ENCODE data around the gene MCC. TPM values are rescaled to one million over a fixed set of nuclear protein-coding genes. Genes with fewer than 3 reads are reported as not detected.

Gene MCC
- total RNA-seq, 1 experiment from 2014 or later, result 0.41 TPM

DNA sequence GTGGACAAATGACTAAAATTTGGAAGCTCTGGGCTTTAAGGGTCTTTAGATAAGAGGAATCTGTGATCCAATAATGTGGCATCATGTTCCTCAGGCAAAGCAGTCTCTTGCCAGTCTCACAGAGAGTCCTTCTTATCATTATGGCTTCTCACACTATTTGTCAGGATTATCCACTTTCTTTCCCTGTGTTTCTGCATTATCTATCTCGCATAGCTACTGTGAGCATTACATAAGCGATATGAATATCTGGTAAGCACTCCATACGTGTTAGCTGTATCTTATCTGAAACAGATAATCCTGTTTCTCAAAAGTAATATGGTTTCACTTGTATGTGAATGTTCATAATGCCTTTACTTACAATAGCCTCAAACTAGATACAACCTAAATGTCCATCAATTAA lies 9.6 kb downstream of the MCC start:
- intact Hi-C loops (cut with micrococcal nuclease; ENCODE audit: unreplicated experiment) (no loop called here), in situ Hi-C loops (cut with HindIII; ENCODE audit: low pct_unique_long_range_greater_than_20kb, low sequenced_read_pairs) (no loop called here)
- Histone ChIP-seq H3K36me3 (ENCODE audit: control insufficient read depth, insufficient read depth, low read length) (no peaks in the 10 kb centered on the region), H3K27me3 (ENCODE audit: control insufficient read depth, insufficient read depth, low read length) (peaks cover 4% of the 10 kb centered on the region; the same call in 1 of the 2 replicates), H3K9me3 (ENCODE audit: control insufficient read depth, insufficient read depth, low read depth, low read length) (no peaks in the 10 kb centered on the region), H3K4me3 (ENCODE audit: low read depth in 2 of 2, low read length in 2 of 2) (no peak overlapping the region), H3K4me1 (ENCODE audit: control insufficient read depth, insufficient read depth, low read length) (no peaks in the 10 kb centered on the region), H3K27ac (ENCODE audit: low read length) (no peak overlapping the region)
- DNase-seq (ENCODE audit: low read depth, low spot score) (no peak), ATAC-seq (no peak)
- BruUV-seq (replicated peaks), result no TSS peak
- TF ChIP-seq SIN3A (IDR thresholded peaks at IDR 0.05; ENCODE audit: borderline replicate concordance, insufficient read depth, low read depth, low read length) (no peak), POLR2AphosphoS5 (IDR thresholded peaks at IDR 0.05; ENCODE audit: low read depth, low read length) (no peak), TCF7L2 (IDR thresholded peaks at IDR 0.05; ENCODE audit: low read depth, low read length) (no peak)
- TF ChIP-seq, protein P1, sequence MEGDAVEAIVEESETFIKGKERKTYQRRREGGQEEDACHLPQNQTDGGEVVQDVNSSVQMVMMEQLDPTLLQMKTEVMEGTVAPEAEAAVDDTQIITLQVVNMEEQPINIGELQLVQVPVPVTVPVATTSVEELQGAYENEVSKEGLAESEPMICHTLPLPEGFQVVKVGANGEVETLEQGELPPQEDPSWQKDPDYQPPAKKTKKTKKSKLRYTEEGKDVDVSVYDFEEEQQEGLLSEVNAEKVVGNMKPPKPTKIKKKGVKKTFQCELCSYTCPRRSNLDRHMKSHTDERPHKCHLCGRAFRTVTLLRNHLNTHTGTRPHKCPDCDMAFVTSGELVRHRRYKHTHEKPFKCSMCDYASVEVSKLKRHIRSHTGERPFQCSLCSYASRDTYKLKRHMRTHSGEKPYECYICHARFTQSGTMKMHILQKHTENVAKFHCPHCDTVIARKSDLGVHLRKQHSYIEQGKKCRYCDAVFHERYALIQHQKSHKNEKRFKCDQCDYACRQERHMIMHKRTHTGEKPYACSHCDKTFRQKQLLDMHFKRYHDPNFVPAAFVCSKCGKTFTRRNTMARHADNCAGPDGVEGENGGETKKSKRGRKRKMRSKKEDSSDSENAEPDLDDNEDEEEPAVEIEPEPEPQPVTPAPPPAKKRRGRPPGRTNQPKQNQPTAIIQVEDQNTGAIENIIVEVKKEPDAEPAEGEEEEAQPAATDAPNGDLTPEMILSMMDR (IDR thresholded peaks at IDR 0.05), result no peak
- TF ChIP-seq, protein P2, sequence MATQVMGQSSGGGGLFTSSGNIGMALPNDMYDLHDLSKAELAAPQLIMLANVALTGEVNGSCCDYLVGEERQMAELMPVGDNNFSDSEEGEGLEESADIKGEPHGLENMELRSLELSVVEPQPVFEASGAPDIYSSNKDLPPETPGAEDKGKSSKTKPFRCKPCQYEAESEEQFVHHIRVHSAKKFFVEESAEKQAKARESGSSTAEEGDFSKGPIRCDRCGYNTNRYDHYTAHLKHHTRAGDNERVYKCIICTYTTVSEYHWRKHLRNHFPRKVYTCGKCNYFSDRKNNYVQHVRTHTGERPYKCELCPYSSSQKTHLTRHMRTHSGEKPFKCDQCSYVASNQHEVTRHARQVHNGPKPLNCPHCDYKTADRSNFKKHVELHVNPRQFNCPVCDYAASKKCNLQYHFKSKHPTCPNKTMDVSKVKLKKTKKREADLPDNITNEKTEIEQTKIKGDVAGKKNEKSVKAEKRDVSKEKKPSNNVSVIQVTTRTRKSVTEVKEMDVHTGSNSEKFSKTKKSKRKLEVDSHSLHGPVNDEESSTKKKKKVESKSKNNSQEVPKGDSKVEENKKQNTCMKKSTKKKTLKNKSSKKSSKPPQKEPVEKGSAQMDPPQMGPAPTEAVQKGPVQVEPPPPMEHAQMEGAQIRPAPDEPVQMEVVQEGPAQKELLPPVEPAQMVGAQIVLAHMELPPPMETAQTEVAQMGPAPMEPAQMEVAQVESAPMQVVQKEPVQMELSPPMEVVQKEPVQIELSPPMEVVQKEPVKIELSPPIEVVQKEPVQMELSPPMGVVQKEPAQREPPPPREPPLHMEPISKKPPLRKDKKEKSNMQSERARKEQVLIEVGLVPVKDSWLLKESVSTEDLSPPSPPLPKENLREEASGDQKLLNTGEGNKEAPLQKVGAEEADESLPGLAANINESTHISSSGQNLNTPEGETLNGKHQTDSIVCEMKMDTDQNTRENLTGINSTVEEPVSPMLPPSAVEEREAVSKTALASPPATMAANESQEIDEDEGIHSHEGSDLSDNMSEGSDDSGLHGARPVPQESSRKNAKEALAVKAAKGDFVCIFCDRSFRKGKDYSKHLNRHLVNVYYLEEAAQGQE (IDR thresholded peaks at IDR 0.05; ENCODE audit: insufficient read depth in 1 of 2, low read depth in 2 of 2, low read length in 1 of 2), result no peak
- ChIA-PET CTCF (no interaction called here), POLR2A (no interaction called here)

DNA sequence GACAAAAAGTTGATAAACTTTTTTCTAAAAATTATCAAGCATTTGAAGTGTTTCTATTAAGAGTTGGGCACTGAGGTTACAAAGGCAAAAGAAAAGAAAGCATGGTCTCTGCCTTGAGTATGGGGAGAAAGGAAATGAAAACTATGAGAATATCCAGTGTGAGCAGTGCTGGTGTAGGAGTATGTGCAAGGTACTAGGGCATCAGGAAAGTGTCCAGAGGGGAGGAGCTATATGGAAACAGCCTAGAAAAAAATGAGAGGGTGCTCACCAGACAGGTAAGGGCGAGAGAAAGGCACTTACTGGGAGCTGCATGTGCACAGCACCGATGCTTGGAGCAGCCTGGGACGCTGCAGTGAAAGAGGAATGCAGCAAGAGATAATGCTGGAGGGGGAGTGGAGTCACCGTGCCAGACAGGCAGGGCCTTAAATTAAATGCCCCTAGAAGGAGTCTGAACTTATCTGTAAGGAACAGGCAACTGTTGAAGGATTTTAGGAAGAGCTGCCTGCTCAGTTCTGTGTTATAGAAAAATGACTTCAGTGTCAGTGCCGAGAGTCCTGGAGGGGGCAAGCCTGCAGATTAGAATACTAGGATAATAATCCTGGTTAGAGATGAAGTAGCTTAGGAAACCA lies 14.0 kb downstream of the MCC start:
- no peaks in the 10 kb centered on the region for H3K27me3 ChIP-seq (ENCODE audit: control insufficient read depth, insufficient read depth, low read length)
- H3K4me3 ChIP-seq (ENCODE audit: low read depth in 2 of 2, low read length in 2 of 2), result no peak overlapping the region
- intact Hi-C loops (cut with micrococcal nuclease; ENCODE audit: unreplicated experiment) (no loop called here), in situ Hi-C loops (cut with HindIII; ENCODE audit: low pct_unique_long_range_greater_than_20kb, low sequenced_read_pairs) (no loop called here)
- ChIA-PET POLR2A (no interaction called here), CTCF (no interaction called here)
- no TSS peak for BruUV-seq (replicated peaks)
- no peaks in the 10 kb centered on the region for H3K36me3 ChIP-seq (ENCODE audit: control insufficient read depth, insufficient read depth, low read length)
- H3K27ac ChIP-seq (ENCODE audit: low read length), result no peak overlapping the region
- no peak for ATAC-seq
- TF ChIP-seq TCF7L2 (IDR thresholded peaks at IDR 0.05; ENCODE audit: low read depth, low read length), result no peak
- TF ChIP-seq, protein P2 (IDR thresholded peaks at IDR 0.05; ENCODE audit: insufficient read depth in 1 of 2, low read depth in 2 of 2, low read length in 1 of 2), result no peak
- TF ChIP-seq, protein P1 (IDR thresholded peaks at IDR 0.05), result no peak
- TF ChIP-seq POLR2AphosphoS5 (IDR thresholded peaks at IDR 0.05; ENCODE audit: low read depth, low read length), result no peak
- TF ChIP-seq SIN3A (IDR thresholded peaks at IDR 0.05; ENCODE audit: borderline replicate concordance, insufficient read depth, low read depth, low read length), result no peak
- no peaks in the 10 kb centered on the region for H3K4me1 ChIP-seq (ENCODE audit: control insufficient read depth, insufficient read depth, low read length)
- H3K9me3 ChIP-seq (ENCODE audit: control insufficient read depth, insufficient read depth, low read depth, low read length), result no peaks in the 10 kb centered on the region
- no peak for DNase-seq (ENCODE audit: low read depth, low spot score)

All from Panc1 (cell line).